ENCODE data around the gene ISM2.

DNA sequence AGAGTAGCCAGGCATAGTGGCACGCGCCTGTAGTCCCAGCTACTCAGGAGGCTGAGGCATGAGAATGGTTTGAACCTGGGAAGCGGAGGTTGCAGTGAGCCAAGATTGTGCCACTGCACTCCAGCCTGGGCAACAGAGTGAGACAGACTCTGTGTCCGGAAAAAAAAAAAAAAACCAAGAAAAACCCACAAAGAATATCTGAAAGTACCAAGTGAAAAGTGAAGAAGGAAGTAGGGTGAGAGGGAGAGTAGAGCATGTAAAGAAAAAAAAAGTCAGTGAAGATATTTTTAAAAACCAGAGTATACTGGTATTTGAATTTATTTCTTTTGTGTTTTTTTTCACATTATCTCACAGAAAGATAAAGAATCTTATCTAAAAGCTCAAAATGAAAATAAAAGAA lies 43.3 kb upstream of the ISM2 start:
- TF ChIP-seq FOXK2 (IDR thresholded peaks at IDR 0.05) (no peak), ELF4 (CRISPR knock-in tag; IDR thresholded peaks at IDR 0.05; ENCODE audit: borderline replicate concordance) (no peak), NAIF1 (CRISPR knock-in tag; IDR thresholded peaks at IDR 0.05; ENCODE audit: borderline replicate concordance) (no peak), POLR2AphosphoS5 (IDR thresholded peaks at IDR 0.05; ENCODE audit: low read depth, low read length) (no peak), E2F1 (CRISPR knock-in tag; IDR thresholded peaks at IDR 0.05) (no peak), ZNF484 (CRISPR knock-in tag; IDR thresholded peaks at IDR 0.05; ENCODE audit: borderline replicate concordance, low read depth) (no peak)

Measured in HepG2 (cell line).